DMS 273 treated with DMSO at 0.1 percent for 48 hours (cell line): ENCODE data around the gene ERVV-1.
"Not testable (repeated sequence)": the region's sequence is repeated elsewhere in the genome, so short reads cannot be mapped to it uniquely, and the experiment has no call there.

Experiments
- DNase-seq: peaks from one replicate; lab custom pipeline; 2025; lab: John Stamatoyannopoulos, UW

ERVV-1 gene

DNA sequence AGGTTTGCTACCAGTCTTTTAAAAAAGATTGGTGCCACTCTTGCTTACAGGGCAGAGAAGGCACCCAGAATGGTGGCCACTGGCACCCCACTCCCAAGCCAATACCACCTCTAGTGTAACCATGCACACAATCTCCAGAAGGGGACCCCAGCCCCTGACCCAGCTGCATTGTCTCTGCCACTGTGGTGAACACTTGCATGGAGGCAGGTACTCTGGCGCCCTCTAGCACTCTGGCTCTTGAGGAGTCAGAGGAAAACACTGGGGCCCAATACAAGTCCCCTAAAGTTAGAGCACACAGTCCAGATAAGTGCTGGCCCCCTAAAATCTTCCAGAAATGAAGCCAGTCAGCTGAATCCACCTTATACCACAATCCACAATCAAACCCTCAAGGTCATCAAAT, 6.0 kb downstream of the ERVV-1 start:
- no peak for DNase-seq

DNA sequence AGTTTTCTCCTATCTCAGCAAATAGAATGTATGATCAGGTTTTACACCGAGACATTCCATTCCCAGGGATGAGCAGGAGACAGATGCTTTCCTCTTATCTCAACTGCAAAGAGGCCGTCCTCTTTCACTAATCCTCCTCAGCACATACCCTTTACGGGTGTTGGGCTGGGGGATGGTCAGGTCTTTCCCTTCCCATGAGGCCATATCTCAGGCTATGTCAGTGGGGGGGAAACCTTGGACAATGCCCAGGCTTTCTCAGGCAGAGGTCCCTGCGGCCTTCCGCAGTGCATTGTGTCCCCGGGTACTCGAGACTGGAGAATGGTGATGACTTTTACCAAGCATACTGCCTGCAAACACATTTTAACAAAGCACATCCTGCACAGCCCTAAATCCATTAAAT, 14.6 kb downstream of the ERVV-1 start:
- DNase-seq, result not testable (repeated sequence)

DNA sequence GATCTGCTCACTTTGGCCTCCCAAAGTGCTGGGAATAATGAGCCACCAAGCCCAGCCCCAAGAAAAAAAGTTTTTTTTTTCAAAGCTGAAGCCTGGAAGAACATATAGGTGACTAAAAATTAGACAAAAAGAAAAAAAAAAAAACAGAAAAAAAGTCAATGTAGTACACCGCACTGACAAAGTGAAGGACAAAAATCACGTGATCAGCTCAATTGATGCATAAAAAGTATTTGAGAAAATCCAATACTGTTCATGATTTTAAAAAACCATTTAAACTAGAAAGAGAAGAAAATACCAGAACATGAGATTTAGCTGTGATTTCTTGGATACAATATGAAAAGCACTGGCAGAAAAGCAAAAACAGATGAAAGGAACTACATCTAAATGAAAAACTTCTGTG, 20.3 kb downstream of the ERVV-1 start:
- no peak for DNase-seq

DNA sequence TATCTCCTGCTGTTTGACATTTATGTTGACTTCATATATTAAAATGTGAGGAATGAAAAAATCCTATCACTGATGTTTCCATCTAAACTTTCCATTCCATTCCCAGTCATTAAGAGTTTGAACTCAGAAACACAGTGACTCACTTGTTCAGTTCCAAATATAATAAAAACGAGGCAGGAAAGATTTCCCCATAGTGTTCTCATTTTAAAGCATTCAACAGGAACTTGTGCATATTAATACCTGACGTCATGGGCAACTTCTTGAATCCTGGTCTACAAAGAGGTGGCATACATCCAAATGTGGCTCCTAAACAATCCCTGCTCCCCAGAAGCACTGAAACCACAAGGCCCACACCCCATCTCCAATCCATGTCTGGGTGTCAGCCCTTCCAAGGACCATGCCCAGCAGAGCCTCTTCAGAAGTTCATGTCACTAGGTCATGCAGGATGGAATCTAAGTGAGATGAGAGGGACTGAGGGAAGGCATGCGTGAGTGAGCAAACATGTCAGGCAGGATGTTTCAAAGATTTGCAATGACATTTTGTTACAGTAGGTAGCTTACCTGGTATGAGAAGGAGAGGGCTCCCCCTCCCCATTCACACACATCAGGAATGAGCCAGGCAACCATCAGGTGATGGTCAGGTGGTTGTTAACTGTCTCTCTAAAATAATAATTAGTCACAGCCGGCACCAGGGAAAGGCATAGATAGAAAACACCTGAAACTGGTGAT, 21.4 kb downstream of the ERVV-1 start:
- DNase-seq, result no peak

DNA sequence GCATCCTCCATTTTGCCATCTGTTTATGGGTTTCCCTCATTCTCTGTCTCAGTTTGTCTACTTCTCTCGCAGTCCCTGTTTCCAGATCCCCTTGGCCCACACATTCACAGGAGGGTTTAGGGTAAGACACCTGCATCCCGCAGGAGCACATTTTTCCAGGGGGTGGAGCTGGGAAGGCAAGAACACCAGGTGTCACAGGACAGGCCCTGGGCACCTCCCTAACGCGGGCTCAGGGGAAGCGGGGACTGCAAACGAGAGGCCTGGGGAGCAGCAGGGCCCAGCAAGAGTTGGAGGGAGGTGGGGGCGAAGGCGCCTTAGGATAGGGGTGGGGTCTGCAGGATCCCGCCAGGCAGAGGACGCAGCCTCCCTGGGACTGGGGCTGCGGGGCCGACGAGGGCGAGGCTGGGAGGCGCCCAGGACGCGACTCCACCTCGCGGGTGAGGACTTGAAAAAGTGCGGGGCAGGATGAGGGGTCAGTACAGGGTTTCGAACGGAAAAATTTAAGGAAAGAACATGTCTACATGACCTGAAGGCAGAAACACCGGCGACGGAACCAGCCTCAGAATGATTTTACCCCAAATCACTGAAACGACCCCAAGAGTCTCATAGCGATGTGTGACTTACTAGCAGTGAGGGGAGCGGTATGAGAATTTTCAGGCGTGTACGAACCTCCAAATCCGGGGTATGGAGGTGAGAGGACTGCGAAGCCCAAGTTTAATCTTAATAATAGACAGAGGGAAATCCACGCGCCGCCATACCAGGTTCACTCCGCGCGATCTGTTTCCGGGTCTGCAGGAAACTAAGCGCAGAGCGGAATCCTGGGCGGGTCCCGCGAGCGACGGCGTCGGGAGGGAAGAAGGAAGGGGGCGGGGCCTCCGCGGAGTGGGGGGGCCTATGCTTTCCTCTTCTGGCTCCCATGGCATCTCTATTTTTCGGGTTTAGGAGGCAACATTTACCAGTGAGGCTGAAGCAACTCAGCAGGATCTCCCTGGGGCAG, 23.7 kb downstream of the ERVV-1 start:
- DNase-seq, result peak; percentile 25

DNA sequence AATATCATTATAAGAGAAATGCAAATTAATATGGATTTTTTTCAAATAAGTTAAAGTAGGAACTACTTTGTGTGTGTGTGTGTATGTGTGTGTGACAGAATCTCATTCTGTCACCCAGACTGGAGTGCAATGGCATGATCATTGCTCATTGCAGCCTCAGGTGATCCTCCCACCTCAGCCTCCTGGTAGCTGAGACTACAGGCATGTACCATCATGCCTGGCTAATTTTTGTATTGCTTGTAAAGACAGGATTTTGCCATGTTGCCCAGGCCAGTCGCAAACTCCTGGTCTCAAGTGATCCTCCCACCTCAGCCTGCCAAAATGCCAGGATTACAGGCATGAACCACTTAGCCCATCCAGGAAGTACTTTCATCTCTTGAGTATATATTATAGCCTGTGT, 27.6 kb downstream of the ERVV-1 start:
- DNase-seq, result no peak

DNA sequence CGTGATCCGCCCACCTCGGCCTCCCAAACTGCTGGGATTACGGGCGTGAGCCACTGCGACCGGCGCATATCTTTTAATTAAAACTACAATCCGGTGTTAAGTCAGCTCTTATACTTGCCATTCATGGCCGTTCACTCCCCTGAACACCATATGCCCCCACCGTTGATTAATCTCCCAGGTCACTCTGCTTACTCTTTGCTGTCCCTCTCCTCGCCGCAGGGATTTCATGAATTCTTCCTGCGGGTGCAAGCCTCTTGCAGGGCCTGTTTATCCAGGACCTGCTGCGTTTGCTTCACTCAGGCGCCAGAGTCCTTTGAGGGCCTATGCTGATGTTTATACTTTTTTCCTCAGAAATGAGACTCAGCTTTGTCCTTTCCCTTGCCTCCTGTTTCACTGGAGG, 31.8 kb downstream of the ERVV-1 start:
- DNase-seq, result no peak

DNA sequence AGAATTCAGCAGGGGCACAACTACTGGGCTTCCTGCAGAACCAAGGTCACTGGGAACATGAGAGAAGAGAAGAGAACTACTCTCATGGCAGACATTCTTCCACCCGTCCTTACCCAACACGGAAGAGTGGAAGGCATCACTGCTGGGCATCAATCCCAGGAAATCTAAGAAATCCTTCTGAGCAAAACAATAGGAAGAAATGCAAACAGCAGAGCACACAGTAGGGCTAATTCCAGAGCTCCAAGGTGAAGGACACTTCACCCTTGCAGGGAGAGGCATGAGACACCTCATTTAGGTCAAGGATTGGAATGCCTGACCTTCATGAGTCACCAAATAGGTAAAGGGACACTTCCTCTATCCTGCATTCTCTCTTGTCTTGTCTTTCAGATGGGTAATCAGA, 33.7 kb downstream of the ERVV-1 start:
- DNase-seq, result no peak

DNA sequence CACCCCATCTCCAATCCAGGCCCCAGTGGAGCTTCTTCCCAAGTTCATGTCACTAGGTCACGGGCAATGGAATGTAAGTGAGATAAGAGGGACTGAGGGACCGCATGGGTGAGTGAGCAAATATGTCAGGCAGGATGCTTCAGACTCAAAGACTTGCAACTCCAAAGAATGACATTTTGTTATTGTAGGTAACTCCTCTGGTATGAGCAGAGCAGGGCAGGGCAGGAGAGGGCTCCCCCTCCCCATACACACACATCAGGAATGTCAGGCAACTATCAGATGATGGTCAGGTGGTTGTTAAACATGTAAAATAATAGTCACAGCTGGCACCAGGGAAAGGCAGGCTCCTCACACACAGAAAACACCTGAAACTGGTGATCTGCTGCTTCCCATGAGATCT, 41.4 kb downstream of the ERVV-1 start:
- DNase-seq, result no peak

DNA sequence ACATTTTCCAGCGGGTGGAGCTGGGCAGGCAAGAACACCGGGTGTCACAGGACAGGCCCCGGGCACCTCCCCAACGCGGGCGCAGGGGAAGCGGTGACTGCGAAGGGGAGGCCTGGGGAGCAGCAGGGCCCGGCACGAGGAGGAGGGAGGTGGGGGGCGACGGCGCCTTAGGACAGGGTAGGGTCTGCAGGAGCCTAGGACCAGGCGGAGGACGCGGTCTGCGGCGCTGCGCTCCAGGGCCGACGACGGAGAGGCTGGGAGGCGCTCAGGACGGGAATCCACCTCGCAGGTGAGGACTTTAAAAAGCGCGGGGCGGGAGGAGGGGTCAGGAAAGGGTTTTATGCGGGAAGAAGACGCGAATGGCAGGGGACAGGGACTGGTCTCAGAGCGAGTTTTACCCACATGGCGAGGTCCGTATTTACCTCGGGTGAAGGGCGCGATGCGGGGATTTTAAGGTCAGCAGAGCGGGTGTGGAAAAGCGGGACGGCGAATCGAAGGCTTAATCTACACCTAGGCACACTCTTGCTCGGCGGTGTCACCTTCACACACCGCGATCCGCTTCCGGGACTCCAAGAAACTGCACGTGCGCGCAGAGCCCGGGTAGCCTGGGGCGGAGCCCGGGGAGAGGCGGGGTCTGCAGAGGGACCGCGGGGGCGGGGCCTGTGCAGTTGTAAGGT, 44.3 kb downstream of the ERVV-1 start:
- no peak for DNase-seq
